Activated CD8-positive, alpha-beta memory T cell treated with anti-CD3 and anti-CD28 coated beads, Interleukin-2, amount 50 U/mL, for 24 hours (primary cell): ENCODE results near the gene RTN4RL2.
A peak's percentile ranks its signal among the peaks of the same experiment; 100 is the strongest.
"Not testable (repeated sequence)": the region's sequence is repeated elsewhere in the genome, so short reads cannot be mapped to it uniquely, and the experiment has no call there.

Source experiments
- DNase-seq: peaks from one replicate; pipeline ENCODE4 v3.0.0-alpha.2; 2020; ENCODE audit errors: extremely low read depth

Gene RTN4RL2

GRCh38 chr11:57432714-57433163 is 27.6 kb upstream of the RTN4RL2 start:
- DNase-seq: no peak

GRCh38 chr11:57434640-57435546 is 25.4 kb upstream of the RTN4RL2 start:
- DNase-seq: no peak

- DNase-seq: no peak
Measured at GRCh38 chr11:57436031-57436430, 24.3 kb upstream of the RTN4RL2 start.

GRCh38 chr11:57438345-57439285 is 21.7 kb upstream of the RTN4RL2 start:
- no peak for DNase-seq

- DNase-seq: no peak
Measured at GRCh38 chr11:57439786-57440185, 20.5 kb upstream of the RTN4RL2 start.

- DNase-seq: no peak
Measured at GRCh38 chr11:57440744-57441414, 19.4 kb upstream of the RTN4RL2 start.

- no peak for DNase-seq
Measured at GRCh38 chr11:57444362-57445121, 15.8 kb upstream of the RTN4RL2 start.

- not testable (repeated sequence) for DNase-seq
Measured at GRCh38 chr11:57445122-57445394, 15.3 kb upstream of the RTN4RL2 start.

- no peak for DNase-seq
Measured at GRCh38 chr11:57446055-57446454, 14.3 kb upstream of the RTN4RL2 start.

GRCh38 chr11:57453543-57454177 is 6.7 kb upstream of the RTN4RL2 start:
- no peak for DNase-seq

- DNase-seq: peak; percentile 44
Measured at GRCh38 chr11:57456960-57457642, 3.2 kb upstream of the RTN4RL2 start.

GRCh38 chr11:57457643-57458023 is 2.7 kb upstream of the RTN4RL2 start:
- DNase-seq: no peak

- no peak for DNase-seq
Measured at GRCh38 chr11:57458060-57458409, 2.3 kb upstream of the RTN4RL2 start.

- no peak for DNase-seq
Measured at GRCh38 chr11:57458410-57459163, 1.7 kb upstream of the RTN4RL2 start.

GRCh38 chr11:57459164-57460021 is 935 bp upstream of the RTN4RL2 start:
- DNase-seq: no peak

- DNase-seq: no peak
Measured at GRCh38 chr11:57460758-57461749, 726 bp downstream of the RTN4RL2 start.

- DNase-seq: no peak
Measured at GRCh38 chr11:57461841-57462489, 1.6 kb downstream of the RTN4RL2 start.
